ENCODE data around the gene GATA3.
A peak's percentile ranks its signal among the peaks of the same experiment; 100 is the strongest.

GATA3 gene

GRCh38 chr10:8104721-8105120 lies 50.2 kb downstream of the GATA3 start:
- H3K4me3 Mint-ChIP-seq: no peak overlapping the region
- H3K27me3 Mint-ChIP-seq: no peaks in the 10 kb centered on the region
- H3K27ac Mint-ChIP-seq: no peak overlapping the region
- peaks cover 2% of the 10 kb centered on the region for H3K36me3 Mint-ChIP-seq
- no peaks in the 10 kb centered on the region for H3K9me3 Mint-ChIP-seq (ENCODE audit: low read depth)
- H3K4me1 Mint-ChIP-seq (ENCODE audit: low read depth): peaks cover 4% of the 10 kb centered on the region

- Mint-ChIP-seq H3K27ac (peak overlapping the region; percentile 2), H3K4me3 (no peak overlapping the region)
Measured at GRCh38 chr10:8105932-8106331, 51.4 kb downstream of the GATA3 start.

DNA sequence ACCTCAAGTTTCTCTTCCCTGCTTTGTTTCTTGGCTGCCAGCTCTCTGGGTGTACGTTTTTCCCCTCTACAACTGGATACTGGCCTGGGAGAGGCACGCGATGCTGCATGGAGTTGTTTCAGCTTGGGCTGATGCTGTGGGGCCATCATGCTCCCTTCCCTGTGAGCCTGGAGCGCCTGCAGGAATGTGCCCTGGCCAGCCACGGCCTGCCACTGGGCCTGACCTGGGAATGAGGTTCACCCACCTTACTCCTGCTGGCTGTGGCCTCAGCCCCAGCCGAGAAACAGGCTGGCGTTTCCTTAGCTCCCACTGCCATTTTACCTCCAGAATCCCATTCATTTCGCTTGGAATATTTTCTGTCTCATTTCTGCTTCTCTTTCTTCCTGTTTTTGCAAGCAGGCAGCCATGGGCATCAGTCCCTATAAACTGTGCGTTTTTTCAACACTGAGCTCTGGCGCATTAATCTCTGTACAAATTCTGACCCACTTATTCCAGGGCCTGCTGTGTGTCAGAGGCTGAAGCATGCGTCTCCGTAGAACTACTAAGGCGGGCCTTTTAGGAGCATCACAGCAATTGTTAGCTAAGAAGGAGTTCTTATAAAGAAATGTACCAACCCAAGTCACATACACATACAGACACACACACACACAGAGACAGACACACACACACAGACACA lies 57.9 kb downstream of the GATA3 start:
- no peaks in the 10 kb centered on the region for H3K4me1 Mint-ChIP-seq (ENCODE audit: low read depth)
- no peak overlapping the region for H3K27ac Mint-ChIP-seq
- no peaks in the 10 kb centered on the region for H3K9me3 Mint-ChIP-seq (ENCODE audit: low read depth)
- no peaks in the 10 kb centered on the region for H3K36me3 Mint-ChIP-seq
- no peaks in the 10 kb centered on the region for H3K27me3 Mint-ChIP-seq
- no peak overlapping the region for H3K4me3 Mint-ChIP-seq

More at GRCh38 chr10:8105932-8106331, 51.4 kb downstream of the GATA3 start:
- Mint-ChIP-seq H3K36me3 (no peaks in the 10 kb centered on the region), H3K4me1 (ENCODE audit: low read depth) (peaks cover 4% of the 10 kb centered on the region), H3K27me3 (no peaks in the 10 kb centered on the region), H3K9me3 (ENCODE audit: low read depth) (no peaks in the 10 kb centered on the region)

- Mint-ChIP-seq H3K27me3 (no peaks in the 10 kb centered on the region), H3K4me3 (no peak overlapping the region), H3K4me1 (ENCODE audit: low read depth) (no peaks in the 10 kb centered on the region), H3K27ac (no peak overlapping the region), H3K9me3 (ENCODE audit: low read depth) (no peaks in the 10 kb centered on the region), H3K36me3 (no peaks in the 10 kb centered on the region)
Measured at GRCh38 chr10:8112942-8113442, 58.5 kb downstream of the GATA3 start.

DNA sequence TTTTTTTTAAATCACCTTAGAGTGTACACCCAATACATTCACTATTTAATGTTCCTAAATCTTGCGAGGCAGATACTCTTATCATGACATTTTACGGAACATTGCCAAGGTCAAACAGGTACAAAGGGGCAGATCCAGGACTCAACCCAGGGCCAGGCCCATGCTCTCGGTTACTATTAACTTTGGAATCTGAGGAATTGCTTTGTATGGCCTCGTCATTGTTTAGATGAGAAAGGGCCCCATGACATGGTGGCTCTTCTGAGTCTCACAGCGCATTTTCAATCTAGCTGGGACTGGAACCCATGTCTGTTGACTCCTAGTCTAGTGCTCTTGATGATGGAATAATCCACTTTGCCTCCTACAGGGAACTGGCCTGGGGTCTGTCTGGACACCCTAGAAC lies 59.1 kb downstream of the GATA3 start:
- no peaks in the 10 kb centered on the region for H3K9me3 Mint-ChIP-seq (ENCODE audit: low read depth)
- no peaks in the 10 kb centered on the region for H3K27me3 Mint-ChIP-seq
- H3K27ac Mint-ChIP-seq: no peak overlapping the region
- H3K36me3 Mint-ChIP-seq: no peaks in the 10 kb centered on the region
- no peaks in the 10 kb centered on the region for H3K4me1 Mint-ChIP-seq (ENCODE audit: low read depth)
- no peak overlapping the region for H3K4me3 Mint-ChIP-seq

- no peak overlapping the region for H3K27ac Mint-ChIP-seq
- no peaks in the 10 kb centered on the region for H3K9me3 Mint-ChIP-seq (ENCODE audit: low read depth)
- no peak overlapping the region for H3K4me3 Mint-ChIP-seq
- H3K36me3 Mint-ChIP-seq: no peaks in the 10 kb centered on the region
- H3K4me1 Mint-ChIP-seq (ENCODE audit: low read depth): no peaks in the 10 kb centered on the region
- no peaks in the 10 kb centered on the region for H3K27me3 Mint-ChIP-seq
Measured at GRCh38 chr10:8114741-8115617, 60.5 kb downstream of the GATA3 start.

DNA sequence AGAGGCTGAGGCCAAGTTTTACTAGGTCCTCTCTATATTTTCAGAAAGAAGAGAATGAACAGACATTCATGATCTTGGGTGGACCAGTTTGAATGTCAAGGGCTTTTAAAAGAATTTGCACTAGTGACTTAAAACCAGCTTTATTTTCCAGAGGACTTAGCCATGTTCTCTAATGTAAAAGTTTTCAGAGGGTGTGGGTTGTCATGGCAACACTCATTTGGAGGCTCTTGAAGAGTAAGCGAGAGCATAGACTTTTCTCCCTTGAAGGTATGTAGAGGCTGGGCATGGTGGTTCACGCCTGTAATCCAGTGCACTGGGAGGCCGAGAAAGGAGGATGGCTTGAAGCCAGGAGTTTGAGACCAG lies 61.1 kb downstream of the GATA3 start:
- Mint-ChIP-seq H3K27ac (no peak overlapping the region), H3K36me3 (no peaks in the 10 kb centered on the region), H3K4me3 (no peak overlapping the region), H3K9me3 (ENCODE audit: low read depth) (no peaks in the 10 kb centered on the region), H3K4me1 (ENCODE audit: low read depth) (no peaks in the 10 kb centered on the region), H3K27me3 (no peaks in the 10 kb centered on the region)

- no peaks in the 10 kb centered on the region for H3K36me3 Mint-ChIP-seq
- H3K4me1 Mint-ChIP-seq (ENCODE audit: low read depth): no peaks in the 10 kb centered on the region
- no peak overlapping the region for H3K4me3 Mint-ChIP-seq
- H3K27ac Mint-ChIP-seq: no peak overlapping the region
- H3K27me3 Mint-ChIP-seq: no peaks in the 10 kb centered on the region
- H3K9me3 Mint-ChIP-seq (ENCODE audit: low read depth): no peaks in the 10 kb centered on the region
Measured at GRCh38 chr10:8116474-8116873, 62.0 kb downstream of the GATA3 start.

DNA sequence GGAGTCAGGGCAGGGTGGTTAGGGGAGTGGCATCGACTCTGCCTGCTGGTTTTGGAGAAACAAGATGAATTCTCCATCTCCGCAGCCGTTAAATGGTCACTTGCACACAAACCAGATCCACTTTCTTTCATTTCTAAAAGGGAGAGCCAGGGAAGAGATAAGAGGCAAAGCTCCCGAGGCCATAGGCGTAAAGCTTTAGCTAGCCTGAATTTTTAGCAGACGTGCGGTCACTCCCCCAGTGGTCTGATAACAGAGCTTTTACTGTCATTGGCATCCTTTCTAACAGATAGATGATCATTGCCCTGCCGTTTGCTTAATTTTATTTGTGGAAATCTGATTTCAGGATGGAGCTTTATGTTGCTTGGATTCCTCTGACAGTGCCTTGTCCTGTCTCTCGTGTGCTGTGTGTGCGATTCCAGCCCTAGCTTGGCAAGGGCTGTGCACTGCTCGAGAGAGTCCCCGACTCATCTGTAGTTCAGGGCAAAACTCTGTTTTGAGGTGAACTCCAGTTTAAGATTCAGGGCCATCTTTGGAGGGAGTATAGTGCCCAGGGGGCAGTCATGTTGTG lies 62.5 kb downstream of the GATA3 start:
- no peak overlapping the region for H3K27ac Mint-ChIP-seq
- no peaks in the 10 kb centered on the region for H3K27me3 Mint-ChIP-seq
- H3K4me3 Mint-ChIP-seq: no peak overlapping the region
- H3K9me3 Mint-ChIP-seq (ENCODE audit: low read depth): no peaks in the 10 kb centered on the region
- H3K4me1 Mint-ChIP-seq (ENCODE audit: low read depth): no peaks in the 10 kb centered on the region
- no peaks in the 10 kb centered on the region for H3K36me3 Mint-ChIP-seq

GRCh38 chr10:8121201-8121890 lies 66.9 kb downstream of the GATA3 start:
- no peak overlapping the region for H3K27ac Mint-ChIP-seq
- H3K4me1 Mint-ChIP-seq (ENCODE audit: low read depth): no peaks in the 10 kb centered on the region
- no peaks in the 10 kb centered on the region for H3K9me3 Mint-ChIP-seq (ENCODE audit: low read depth)
- H3K36me3 Mint-ChIP-seq: no peaks in the 10 kb centered on the region
- H3K27me3 Mint-ChIP-seq: no peaks in the 10 kb centered on the region
- no peak overlapping the region for H3K4me3 Mint-ChIP-seq

- no peaks in the 10 kb centered on the region for H3K27me3 Mint-ChIP-seq
- H3K4me1 Mint-ChIP-seq (ENCODE audit: low read depth): no peaks in the 10 kb centered on the region
- H3K4me3 Mint-ChIP-seq: no peak overlapping the region
- H3K27ac Mint-ChIP-seq: no peak overlapping the region
- no peaks in the 10 kb centered on the region for H3K9me3 Mint-ChIP-seq (ENCODE audit: low read depth)
- peaks cover 2% of the 10 kb centered on the region for H3K36me3 Mint-ChIP-seq
Measured at GRCh38 chr10:8122611-8123369, 68.3 kb downstream of the GATA3 start.

DNA sequence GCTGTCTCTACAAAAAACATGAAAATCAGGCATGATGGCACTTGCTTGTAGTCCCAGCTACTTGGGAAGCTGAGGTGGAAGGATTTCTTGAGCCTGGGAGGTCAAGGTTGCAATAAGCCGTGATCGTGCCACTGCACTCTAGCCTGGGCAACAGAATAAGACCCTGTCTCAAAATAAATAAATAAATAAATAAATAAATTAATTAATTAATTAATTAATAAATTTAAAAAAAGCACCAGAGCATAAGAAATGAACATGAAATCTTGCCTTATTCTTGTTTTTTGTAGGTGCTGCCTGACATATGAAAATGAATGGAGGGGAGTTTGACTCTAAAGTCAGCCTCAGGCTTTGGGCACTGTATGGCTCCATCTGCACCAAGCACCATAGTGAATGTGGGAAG lies 69.9 kb downstream of the GATA3 start:
- no peaks in the 10 kb centered on the region for H3K9me3 Mint-ChIP-seq (ENCODE audit: low read depth)
- H3K4me1 Mint-ChIP-seq (ENCODE audit: low read depth): no peaks in the 10 kb centered on the region
- H3K36me3 Mint-ChIP-seq: peaks cover 2% of the 10 kb centered on the region
- no peak overlapping the region for H3K27ac Mint-ChIP-seq
- no peak overlapping the region for H3K4me3 Mint-ChIP-seq
- no peaks in the 10 kb centered on the region for H3K27me3 Mint-ChIP-seq
